ENCODE measurements around the gene CES5A.

Gene CES5A

GRCh38 chr16:55888546-55888945 is 13.4 kb upstream of the CES5A start:
- in situ Hi-C loops (cut with MboI; ENCODE audit: low pct_unique_long_range_greater_than_20kb, low sequenced_read_pairs, unreplicated experiment) = no loop called here
- no peak for TF ChIP-seq CTCF (IDR thresholded peaks at IDR 0.05; ENCODE audit: extremely low read depth, insufficient read depth, missing control alignments)
- no peak for DNase-seq (ENCODE audit: low spot score)

- in situ Hi-C loops (cut with MboI; ENCODE audit: low pct_unique_long_range_greater_than_20kb, low sequenced_read_pairs, unreplicated experiment) = no loop called here
- DNase-seq (ENCODE audit: low spot score) = no peak
- no peak for TF ChIP-seq CTCF (IDR thresholded peaks at IDR 0.05; ENCODE audit: extremely low read depth, insufficient read depth, missing control alignments)
Observed at GRCh38 chr16:55876854-55877253, 1.7 kb upstream of the CES5A start.

- in situ Hi-C loops (cut with MboI; ENCODE audit: low pct_unique_long_range_greater_than_20kb, low sequenced_read_pairs, unreplicated experiment) = no loop called here
- TF ChIP-seq CTCF (IDR thresholded peaks at IDR 0.05; ENCODE audit: extremely low read depth, insufficient read depth, missing control alignments) = no peak
- DNase-seq (ENCODE audit: low spot score) = no peak
Observed at GRCh38 chr16:55873122-55873521, 2.1 kb downstream of the CES5A start.

DNA sequence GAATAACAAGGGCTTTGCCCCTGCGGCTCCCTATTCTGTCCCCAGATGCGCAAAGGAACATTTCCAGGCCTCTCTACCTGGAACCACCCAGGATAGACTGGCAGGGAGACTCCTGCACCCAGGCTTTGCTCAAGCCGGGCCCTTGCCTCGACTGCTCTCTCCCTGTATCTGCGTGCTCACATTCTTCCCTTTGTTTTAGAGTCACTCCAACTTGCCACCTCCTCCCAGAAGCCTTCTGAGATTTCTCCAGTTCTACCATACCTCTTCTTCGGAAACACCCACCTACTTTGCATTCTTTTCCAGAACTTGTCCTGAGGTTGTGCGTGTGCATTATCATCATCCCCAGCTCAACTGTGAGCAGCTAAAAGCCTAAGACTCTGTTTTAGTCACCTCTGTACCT is 3.0 kb downstream of the CES5A start:
- no peak for DNase-seq (ENCODE audit: low spot score)
- in situ Hi-C loops (cut with MboI; ENCODE audit: low pct_unique_long_range_greater_than_20kb, low sequenced_read_pairs, unreplicated experiment) = no loop called here
- no peak for TF ChIP-seq CTCF (IDR thresholded peaks at IDR 0.05; ENCODE audit: extremely low read depth, insufficient read depth, missing control alignments)

GRCh38 chr16:55871411-55872038 is 3.6 kb downstream of the CES5A start:
- DNase-seq (ENCODE audit: low spot score) = no peak
- in situ Hi-C loops (cut with MboI; ENCODE audit: low pct_unique_long_range_greater_than_20kb, low sequenced_read_pairs, unreplicated experiment) = no loop called here
- no peak for TF ChIP-seq CTCF (IDR thresholded peaks at IDR 0.05; ENCODE audit: extremely low read depth, insufficient read depth, missing control alignments)

GRCh38 chr16:55868980-55869379 is 6.2 kb downstream of the CES5A start:
- TF ChIP-seq CTCF (IDR thresholded peaks at IDR 0.05; ENCODE audit: extremely low read depth, insufficient read depth, missing control alignments) = no peak
- no peak for DNase-seq (ENCODE audit: low spot score)
- in situ Hi-C loops (cut with MboI; ENCODE audit: low pct_unique_long_range_greater_than_20kb, low sequenced_read_pairs, unreplicated experiment) = no loop called here

GRCh38 chr16:55868137-55868536 is 7.0 kb downstream of the CES5A start:
- no peak for TF ChIP-seq CTCF (IDR thresholded peaks at IDR 0.05; ENCODE audit: extremely low read depth, insufficient read depth, missing control alignments)
- no peak for DNase-seq (ENCODE audit: low spot score)
- in situ Hi-C loops (cut with MboI; ENCODE audit: low pct_unique_long_range_greater_than_20kb, low sequenced_read_pairs, unreplicated experiment) = no loop called here

All from GM13977 (cell line).